ENCODE results near the gene KCTD15.

Gene KCTD15

GRCh38 chr19:33780746-33781145 lies 15.9 kb upstream of the KCTD15 start:
- no peak overlapping the region for H3K4me3 ChIP-seq (ENCODE audit: low read depth, low read length)

GRCh38 chr19:33781415-33781935 lies 15.2 kb upstream of the KCTD15 start:
- TF ChIP-seq CTCF (IDR thresholded peaks at IDR 0.05; ENCODE audit: insufficient read depth, low read depth, low read length, missing control alignments), result no peak
- H3K4me3 ChIP-seq (ENCODE audit: low read depth, low read length), result no peak overlapping the region
- DNase-seq (ENCODE audit: low read depth), result no peak

More at GRCh38 chr19:33780746-33781145, 15.9 kb upstream of the KCTD15 start:
- TF ChIP-seq CTCF (IDR thresholded peaks at IDR 0.05; ENCODE audit: insufficient read depth, low read depth, low read length, missing control alignments), result no peak
- DNase-seq (ENCODE audit: low read depth), result no peak

GRCh38 chr19:33781996-33782395 lies 14.7 kb upstream of the KCTD15 start:
- no peak for TF ChIP-seq CTCF (IDR thresholded peaks at IDR 0.05; ENCODE audit: insufficient read depth, low read depth, low read length, missing control alignments)
- no peak for DNase-seq (ENCODE audit: low read depth)
- H3K4me3 ChIP-seq (ENCODE audit: low read depth, low read length), result no peak overlapping the region

GRCh38 chr19:33784432-33784831 lies 12.2 kb upstream of the KCTD15 start:
- no peak for DNase-seq (ENCODE audit: low read depth)
- H3K4me3 ChIP-seq (ENCODE audit: low read depth, low read length), result no peak overlapping the region
- no peak for TF ChIP-seq CTCF (IDR thresholded peaks at IDR 0.05; ENCODE audit: insufficient read depth, low read depth, low read length, missing control alignments)

GRCh38 chr19:33785795-33786194 lies 10.9 kb upstream of the KCTD15 start:
- H3K4me3 ChIP-seq (ENCODE audit: low read depth, low read length), result no peak overlapping the region
- DNase-seq (ENCODE audit: low read depth), result no peak
- TF ChIP-seq CTCF (IDR thresholded peaks at IDR 0.05; ENCODE audit: insufficient read depth, low read depth, low read length, missing control alignments), result no peak

GRCh38 chr19:33788676-33789075 lies 8.0 kb upstream of the KCTD15 start:
- no peak for TF ChIP-seq CTCF (IDR thresholded peaks at IDR 0.05; ENCODE audit: insufficient read depth, low read depth, low read length, missing control alignments)
- no peak for DNase-seq (ENCODE audit: low read depth)
- H3K4me3 ChIP-seq (ENCODE audit: low read depth, low read length), result no peak overlapping the region

GRCh38 chr19:33789344-33789743 lies 7.3 kb upstream of the KCTD15 start:
- no peak for DNase-seq (ENCODE audit: low read depth)
- no peak overlapping the region for H3K4me3 ChIP-seq (ENCODE audit: low read depth, low read length)
- no peak for TF ChIP-seq CTCF (IDR thresholded peaks at IDR 0.05; ENCODE audit: insufficient read depth, low read depth, low read length, missing control alignments)

All from GM12865 (cell line).